ENCODE results near the gene PAX7.
"Not testable (repeated sequence)": the region's sequence is repeated elsewhere in the genome, so short reads cannot be mapped to it uniquely, and the experiment has no call there.

PAX7 gene

GRCh38 chr1:18686540-18686939 is 55.9 kb downstream of the PAX7 start:
- no peaks in the 10 kb centered on the region for H3K36me3 ChIP-seq (replicated peaks; ENCODE audit: low read depth, low read length)
- H3K27ac ChIP-seq (ENCODE audit: low read length) = no peak overlapping the region
- TF ChIP-seq EZH2phosphoT487 (IDR thresholded peaks at IDR 0.05; ENCODE audit: low read depth) (no peak), CTCF (IDR thresholded peaks at IDR 0.05; ENCODE audit: low read depth, low read length) (no peak)
- H4K20me1 ChIP-seq (ENCODE audit: insufficient read depth, low read length) = no peaks in the 10 kb centered on the region
- no peak overlapping the region for H2AFZ ChIP-seq (ENCODE audit: low read depth, low read length)
- no peaks in the 10 kb centered on the region for H3K27me3 ChIP-seq (ENCODE audit: low read depth, low read length)
- no peaks in the 10 kb centered on the region for H3K9me3 ChIP-seq (ENCODE audit: insufficient read depth, low read length)
- H3K9ac ChIP-seq (ENCODE audit: low read length) = no peak overlapping the region
- no peaks in the 10 kb centered on the region for H3K79me2 ChIP-seq (ENCODE audit: low read length)
- H3K4me1 ChIP-seq (ENCODE audit: low read length) = no peaks in the 10 kb centered on the region
- H3K4me2 ChIP-seq (ENCODE audit: low read length) = no peak overlapping the region
- no peak overlapping the region for H3K4me3 ChIP-seq (ENCODE audit: low read length)

GRCh38 chr1:18687273-18687672 is 56.6 kb downstream of the PAX7 start:
- no peak overlapping the region for H2AFZ ChIP-seq (ENCODE audit: low read depth, low read length)
- H3K27ac ChIP-seq (ENCODE audit: low read length) = no peak overlapping the region
- no peaks in the 10 kb centered on the region for H3K9me3 ChIP-seq (ENCODE audit: insufficient read depth, low read length)
- no peak overlapping the region for H3K4me2 ChIP-seq (ENCODE audit: low read length)
- H3K4me1 ChIP-seq (ENCODE audit: low read length) = no peaks in the 10 kb centered on the region
- TF ChIP-seq CTCF (IDR thresholded peaks at IDR 0.05; ENCODE audit: low read depth, low read length) (no peak), EZH2phosphoT487 (IDR thresholded peaks at IDR 0.05; ENCODE audit: low read depth) (no peak)
- no peaks in the 10 kb centered on the region for H4K20me1 ChIP-seq (ENCODE audit: insufficient read depth, low read length)
- H3K4me3 ChIP-seq (ENCODE audit: low read length) = no peak overlapping the region
- H3K9ac ChIP-seq (ENCODE audit: low read length) = no peak overlapping the region
- no peaks in the 10 kb centered on the region for H3K27me3 ChIP-seq (ENCODE audit: low read depth, low read length)
- H3K36me3 ChIP-seq (replicated peaks; ENCODE audit: low read depth, low read length) = no peaks in the 10 kb centered on the region
- H3K79me2 ChIP-seq (ENCODE audit: low read length) = no peaks in the 10 kb centered on the region

- no peaks in the 10 kb centered on the region for H3K36me3 ChIP-seq (replicated peaks; ENCODE audit: low read depth, low read length)
- H3K27ac ChIP-seq (ENCODE audit: low read length) = no peak overlapping the region
- no peaks in the 10 kb centered on the region for H3K4me1 ChIP-seq (ENCODE audit: low read length)
- H3K4me3 ChIP-seq (ENCODE audit: low read length) = no peak overlapping the region
- H3K79me2 ChIP-seq (ENCODE audit: low read length) = no peaks in the 10 kb centered on the region
- no peak overlapping the region for H3K4me2 ChIP-seq (ENCODE audit: low read length)
- no peak for TF ChIP-seq EZH2phosphoT487 (IDR thresholded peaks at IDR 0.05; ENCODE audit: low read depth)
- no peak for TF ChIP-seq CTCF (IDR thresholded peaks at IDR 0.05; ENCODE audit: low read depth, low read length)
- H3K27me3 ChIP-seq (ENCODE audit: low read depth, low read length) = no peaks in the 10 kb centered on the region
- no peaks in the 10 kb centered on the region for H3K9me3 ChIP-seq (ENCODE audit: insufficient read depth, low read length)
- no peaks in the 10 kb centered on the region for H4K20me1 ChIP-seq (ENCODE audit: insufficient read depth, low read length)
- no peak overlapping the region for H3K9ac ChIP-seq (ENCODE audit: low read length)
- no peak overlapping the region for H2AFZ ChIP-seq (ENCODE audit: low read depth, low read length)
These were observed 61.0 kb downstream of the PAX7 start for GRCh38 chr1:18691648-18692047.

GRCh38 chr1:18693256-18694098 is 62.8 kb downstream of the PAX7 start:
- Histone ChIP-seq H3K27me3 (ENCODE audit: low read depth, low read length) (no peaks in the 10 kb centered on the region), H3K9me3 (ENCODE audit: insufficient read depth, low read length) (no peaks in the 10 kb centered on the region), H3K9ac (ENCODE audit: low read length) (no peak overlapping the region), H3K4me1 (ENCODE audit: low read length) (no peaks in the 10 kb centered on the region), H3K36me3 (replicated peaks; ENCODE audit: low read depth, low read length) (no peaks in the 10 kb centered on the region), H3K79me2 (ENCODE audit: low read length) (no peaks in the 10 kb centered on the region), H3K4me2 (ENCODE audit: low read length) (no peak overlapping the region), H3K27ac (ENCODE audit: low read length) (no peak overlapping the region), H2AFZ (ENCODE audit: low read depth, low read length) (no peak overlapping the region), H3K4me3 (ENCODE audit: low read length) (no peak overlapping the region), H4K20me1 (ENCODE audit: insufficient read depth, low read length) (no peaks in the 10 kb centered on the region)
- TF ChIP-seq EZH2phosphoT487 (IDR thresholded peaks at IDR 0.05; ENCODE audit: low read depth) (no peak), CTCF (IDR thresholded peaks at IDR 0.05; ENCODE audit: low read depth, low read length) (no peak)

- not testable (repeated sequence) for H3K27ac ChIP-seq (ENCODE audit: low read length); H3K27me3 ChIP-seq (ENCODE audit: low read depth, low read length); H3K9ac ChIP-seq (ENCODE audit: low read length); H3K4me1 ChIP-seq (ENCODE audit: low read length); H2AFZ ChIP-seq (ENCODE audit: low read depth, low read length); H3K79me2 ChIP-seq (ENCODE audit: low read length); H3K4me3 ChIP-seq (ENCODE audit: low read length); H3K36me3 ChIP-seq (replicated peaks; ENCODE audit: low read depth, low read length); H4K20me1 ChIP-seq (ENCODE audit: insufficient read depth, low read length); H3K9me3 ChIP-seq (ENCODE audit: insufficient read depth, low read length); H3K4me2 ChIP-seq (ENCODE audit: low read length)
These were observed 63.6 kb downstream of the PAX7 start for GRCh38 chr1:18694289-18694688.
